B cell (primary cell): ENCODE results near the gene SLITRK1. TPM values are rescaled to one million over a fixed set of nuclear protein-coding genes. Genes with fewer than 3 reads are reported as not detected.

Experiments used
- ATAC-seq: fragments of 200-7000 bp; cut with Tn5 transposase; one replicate; pipeline ENCODE4 v1.10.0; 2021; ENCODE audit warnings: low read depth, mild to moderate bottlenecking, moderate number of reproducible peaks, moderate library complexity
- CTCF ChIA-PET: fragments of 350-600 bp; sonication (Branson Sonifier 250); formaldehyde crosslinking; loops from one replicate; lab custom pipeline; 2021; ENCODE audit warnings: antibody characterized with exemption, inconsistent platforms; lab: Charles Lee
- POLR2A ChIA-PET: fragments of 350-600 bp; sonication (Branson Sonifier 250); formaldehyde crosslinking; loops from one replicate; lab custom pipeline; 2021; ENCODE audit warnings: antibody characterized with exemption; lab: Charles Lee
- DNase-seq: peaks from one replicate; pipeline ENCODE4 v3.0.0; 2013
- H2AFZ ChIP-seq: 2 replicates; pipeline ENCODE4 v1.6.1; 2012; ENCODE audit warnings: mild to moderate bottlenecking, low read depth, low read length; ENCODE audit not compliant: insufficient read depth, poor library complexity, severe bottlenecking
- H3K27ac ChIP-seq, 2 donors: 1 replicate in 1 of 2; 2 replicates in 1 of 2; pipeline ENCODE4 v1.5.1; 2012 to 2013; ENCODE audit warnings: low read length in 2 of 2, mild to moderate bottlenecking in 2 of 2, moderate library complexity in 1 of 2
- H3K27me3 ChIP-seq, 4 experiments: fragments of 200-600 bp in 1 of 4; sonication (generic) in 1 of 4; replicated peaks in 1 of 4; 1 replicate in 2 of 4; 2 replicates in 2 of 4; pipeline versions ENCODE4 v1.6.1 to v1.7.0; 2013 to 2016; ENCODE audit warnings: low read length in 3 of 4, mild to moderate bottlenecking in 2 of 4, mixed read lengths in 1 of 4, moderate library complexity in 1 of 4; ENCODE audit not compliant: insufficient read depth in 4 of 4, control insufficient read depth in 3 of 4; ENCODE audit errors: control extremely low read depth in 1 of 4
- H3K36me3 ChIP-seq, 2 experiments: replicated peaks in 1 of 2; 1 replicate in 1 of 2; 2 replicates in 1 of 2; pipeline versions ENCODE4 v1.6.1 to v1.7.1; 2013; ENCODE audit warnings: low read length in 1 of 2; ENCODE audit not compliant: insufficient read depth in 2 of 2, control insufficient read depth in 1 of 2; ENCODE audit errors: control extremely low read depth in 1 of 2, extremely low read depth in 1 of 2
- H3K4me1 ChIP-seq, 2 donors: fragments of 200-600 bp in 1 of 2; sonication (generic) in 1 of 2; 1 replicate in 1 of 2; 2 replicates in 1 of 2; pipeline versions ENCODE4 v1.5.1 to v1.6.1; 2013 to 2017; ENCODE audit warnings: low read length in 2 of 2; ENCODE audit not compliant: control insufficient read depth in 2 of 2, insufficient read depth in 2 of 2
- H3K4me2 ChIP-seq: replicated peaks from 2 replicates; pipeline ENCODE3; 2012; ENCODE audit warnings: mild to moderate bottlenecking, low read depth, low read length; ENCODE audit not compliant: poor library complexity, severe bottlenecking
- H3K4me3 ChIP-seq, 5 experiments: fragments of 200-600 bp in 1 of 5; sonication (generic) in 1 of 5; 1 replicate in 3 of 5; 2 replicates in 2 of 5; pipeline versions ENCODE4 v1.5.1 to v1.7.0; 2011 to 2016; ENCODE audit warnings: low read length in 4 of 5, mild to moderate bottlenecking in 4 of 5, low read depth in 2 of 5, control low read depth in 1 of 5, moderate library complexity in 1 of 5; ENCODE audit not compliant: insufficient read depth in 1 of 5; ENCODE audit errors: control extremely low read depth in 1 of 5, extremely low read depth in 1 of 5
- H3K79me2 ChIP-seq: fragments of 200-600 bp; sonication (generic); one replicate; pipeline ENCODE4 v1.6.0; 2016; ENCODE audit warnings: low read length; ENCODE audit not compliant: control insufficient read depth, insufficient read depth
- H3K9ac ChIP-seq: fragments of 200-600 bp; sonication (generic); 2 replicates; pipeline ENCODE4 v1.6.1; 2017; ENCODE audit warnings: mild to moderate bottlenecking, low read length, moderate library complexity
- H3K9me3 ChIP-seq, 3 donors: one replicate each; pipeline versions ENCODE4 v1.6.1 to v1.7.1; 2013; ENCODE audit warnings: low read length in 2 of 3; ENCODE audit not compliant: control insufficient read depth in 2 of 3, insufficient read depth in 1 of 3; ENCODE audit errors: control extremely low read depth in 1 of 3
- H4K20me1 ChIP-seq: 2 replicates; pipeline ENCODE4 v1.6.0; 2012; ENCODE audit warnings: mild to moderate bottlenecking, low read length; ENCODE audit not compliant: insufficient read depth, control insufficient read depth, poor library complexity, severe bottlenecking
- H3K27ac Mint-ChIP-seq: one replicate; pipeline ENCODE4 v1.8.0; 2021; ENCODE audit warnings: mixed read lengths
- H3K27me3 Mint-ChIP-seq: one replicate; pipeline ENCODE4 v1.8.0; 2021; ENCODE audit warnings: mixed read lengths
- H3K4me1 Mint-ChIP-seq: one replicate; pipeline ENCODE4 v1.8.0; 2021; ENCODE audit warnings: mixed read lengths
- H3K4me3 Mint-ChIP-seq: one replicate; pipeline ENCODE4 v1.8.0; 2021; ENCODE audit warnings: mixed read lengths
- H3K9me3 Mint-ChIP-seq: one replicate; pipeline ENCODE4 v1.8.0; 2022; ENCODE audit warnings: mixed read lengths; ENCODE audit not compliant: insufficient read depth
- EZH2 ChIP-seq: IDR thresholded peaks from 2 replicates; pipeline ENCODE4 v1.6.1; 2012; ENCODE audit warnings: borderline replicate concordance, low read depth, mild to moderate bottlenecking, moderate library complexity, low read length; ENCODE audit not compliant: insufficient read depth, poor library complexity, severe bottlenecking
- WGBS: methylation state at CpG from one replicate; pipeline ENCODE4 v1.1.5; 2013; ENCODE audit warnings: missing lambda C conversion rate; ENCODE audit not compliant: insufficient coverage; 5-methylcytosine and 5-hydroxymethylcytosine counted together
- intact Hi-C: fragments of 100-400 bp; cut with micrococcal nuclease; formaldehyde crosslinking; loops from one replicate; pipeline ENCODE4 v1.10.0; 2022
- polyA plus RNA-seq: library from polyadenylated mRNA; depleted of rRNA; stranded (reverse); fragments of >200 nt; gene quantifications from 2 replicates; pipeline ENCODE4 v1.2.3, GENCODE V29; 2012
- total RNA-seq, 2 donors: library from RNA; stranded (reverse); fragments of 120-200 nt in 1 of 2; gene quantifications; 1 replicate in 1 of 2; 2 replicates in 1 of 2; pipeline versions ENCODE4 v1.2.3 to v1.2.4, GENCODE V29; 2013 to 2022
- TF ChIP-seq, protein P1 (sequence below): fragments of 200-600 bp; IDR thresholded peaks from one replicate; pipeline ENCODE4 v1.8.0; 2022; ENCODE audit warnings: antibody characterized with exemption, mild to moderate bottlenecking

Gene SLITRK1
- total and polyA plus RNA-seq, 2 donors (not counting 1 experiment from before 2014, with no cell fraction given), result not detected

DNA sequence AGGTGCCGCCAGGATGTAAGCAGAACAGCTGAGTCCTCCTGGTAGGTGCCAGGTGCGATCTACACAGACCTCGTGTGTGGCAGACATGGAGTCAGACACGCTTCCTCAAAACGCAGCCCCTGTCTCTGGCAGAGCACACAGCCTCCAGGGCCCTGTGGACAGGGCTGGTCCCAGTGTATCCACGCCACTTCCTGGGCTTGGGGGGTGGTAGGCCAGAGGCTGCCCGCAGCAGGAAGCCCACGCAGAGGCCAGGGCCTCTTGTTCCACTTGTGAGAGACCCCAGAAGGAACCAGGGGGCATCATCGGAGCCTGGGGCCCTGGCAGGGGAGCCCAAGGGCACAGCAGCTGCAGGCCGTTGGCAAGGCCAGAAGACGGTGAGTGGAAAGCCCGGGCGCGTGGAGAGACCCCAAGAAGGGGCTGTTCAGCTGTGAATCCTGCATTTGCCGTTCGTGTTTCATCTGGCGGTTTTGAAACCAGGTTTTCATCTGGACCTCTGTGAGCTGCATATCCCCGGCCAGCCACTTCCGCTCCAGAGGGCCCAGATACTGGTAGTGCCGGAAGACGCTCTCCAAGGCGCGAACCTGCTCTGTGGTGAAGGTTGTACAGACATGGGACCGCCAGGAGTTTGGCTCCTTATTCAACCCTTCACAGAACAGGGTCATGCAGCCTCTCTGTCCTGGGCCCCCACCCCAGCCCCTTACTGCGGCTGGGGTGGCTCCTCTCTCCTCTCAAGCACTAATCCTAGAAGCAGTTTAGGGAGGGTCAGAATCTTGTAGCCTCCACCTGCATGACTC, 25.1 kb upstream of the SLITRK1 start:
- ChIA-PET CTCF (no interaction called here), POLR2A (no interaction called here)
- WGBS, result 95% methylated on average over 20 of the region's 25 CpGs
- Histone ChIP-seq H3K4me2 (no peak overlapping the region), H3K9ac (no peak overlapping the region), H3K79me2 (no peaks in the 10 kb centered on the region), H3K27me3 (no peaks in the 10 kb centered on the region), H3K36me3 (no peaks in the 10 kb centered on the region), H3K9me3 (peaks cover 0 to 19% (median 0%) of the 10 kb centered on the region in 3 donors), H3K27ac (no peak overlapping the region), H4K20me1 (no peaks in the 10 kb centered on the region), H2AFZ (no peak overlapping the region), H3K4me1 (no peaks in the 10 kb centered on the region), H3K4me3 (no peak overlapping the region)
- ATAC-seq, result no peak
- intact Hi-C loops, result no loop called here
- H3K4me3 Mint-ChIP-seq, result no peak overlapping the region
- H3K9me3 Mint-ChIP-seq, result peaks cover 7% of the 10 kb centered on the region
- TF ChIP-seq, protein P1, sequence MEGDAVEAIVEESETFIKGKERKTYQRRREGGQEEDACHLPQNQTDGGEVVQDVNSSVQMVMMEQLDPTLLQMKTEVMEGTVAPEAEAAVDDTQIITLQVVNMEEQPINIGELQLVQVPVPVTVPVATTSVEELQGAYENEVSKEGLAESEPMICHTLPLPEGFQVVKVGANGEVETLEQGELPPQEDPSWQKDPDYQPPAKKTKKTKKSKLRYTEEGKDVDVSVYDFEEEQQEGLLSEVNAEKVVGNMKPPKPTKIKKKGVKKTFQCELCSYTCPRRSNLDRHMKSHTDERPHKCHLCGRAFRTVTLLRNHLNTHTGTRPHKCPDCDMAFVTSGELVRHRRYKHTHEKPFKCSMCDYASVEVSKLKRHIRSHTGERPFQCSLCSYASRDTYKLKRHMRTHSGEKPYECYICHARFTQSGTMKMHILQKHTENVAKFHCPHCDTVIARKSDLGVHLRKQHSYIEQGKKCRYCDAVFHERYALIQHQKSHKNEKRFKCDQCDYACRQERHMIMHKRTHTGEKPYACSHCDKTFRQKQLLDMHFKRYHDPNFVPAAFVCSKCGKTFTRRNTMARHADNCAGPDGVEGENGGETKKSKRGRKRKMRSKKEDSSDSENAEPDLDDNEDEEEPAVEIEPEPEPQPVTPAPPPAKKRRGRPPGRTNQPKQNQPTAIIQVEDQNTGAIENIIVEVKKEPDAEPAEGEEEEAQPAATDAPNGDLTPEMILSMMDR, result no peak
- no peak for TF ChIP-seq EZH2
- no peak for DNase-seq
- no peaks in the 10 kb centered on the region for H3K4me1 Mint-ChIP-seq
- no peaks in the 10 kb centered on the region for H3K27me3 Mint-ChIP-seq
- H3K27ac Mint-ChIP-seq, result no peak overlapping the region

DNA sequence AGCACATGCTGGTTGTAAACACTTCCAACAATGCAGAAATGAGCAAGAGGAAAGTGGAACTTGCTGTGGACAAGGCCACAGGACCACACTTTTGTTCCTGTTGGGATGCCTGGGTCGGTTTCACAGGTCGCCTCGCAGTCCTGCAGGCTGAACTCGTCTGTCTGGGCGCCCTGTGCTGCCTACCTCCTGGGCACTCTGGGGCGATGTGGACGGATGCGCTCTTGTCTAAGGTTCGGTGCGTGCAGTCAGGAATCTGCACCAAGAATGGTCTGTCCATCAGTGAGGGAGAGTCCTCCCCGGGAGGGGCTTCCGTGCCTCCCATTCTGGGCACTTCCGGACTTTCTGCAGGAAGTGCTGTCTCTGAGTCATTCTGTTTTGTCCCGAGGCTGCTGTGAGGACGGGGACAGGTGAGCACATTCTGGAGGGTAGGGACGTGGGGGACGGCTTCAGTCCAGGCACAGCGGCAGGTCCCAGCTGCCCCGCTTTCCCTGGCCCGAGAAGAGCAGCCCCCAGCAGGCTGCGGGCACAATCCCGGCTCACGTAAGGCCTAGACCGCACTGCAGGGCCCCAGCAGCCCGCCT, 24.1 kb upstream of the SLITRK1 start:
- Mint-ChIP-seq H3K9me3 (peaks cover 7% of the 10 kb centered on the region), H3K4me3 (no peak overlapping the region), H3K4me1 (no peaks in the 10 kb centered on the region), H3K27me3 (no peaks in the 10 kb centered on the region), H3K27ac (no peak overlapping the region)
- Histone ChIP-seq H3K27me3 (no peaks in the 10 kb centered on the region), H3K9me3 (peaks cover 0 to 19% (median 0%) of the 10 kb centered on the region in 3 donors), H3K4me2 (no peak overlapping the region), H3K4me3 (no peak overlapping the region), H3K79me2 (no peaks in the 10 kb centered on the region), H4K20me1 (no peaks in the 10 kb centered on the region), H2AFZ (no peak overlapping the region), H3K9ac (no peak overlapping the region), H3K27ac (no peak overlapping the region), H3K36me3 (no peaks in the 10 kb centered on the region), H3K4me1 (no peaks in the 10 kb centered on the region)
- CTCF ChIA-PET, result no interaction called here
- 94% methylated on average over 25 of the region's 25 CpGs for WGBS
- TF ChIP-seq EZH2, result no peak
- TF ChIP-seq, protein P1, result no peak
- POLR2A ChIA-PET, result no interaction called here
- ATAC-seq (no peak), DNase-seq (no peak)
- intact Hi-C loops, result no loop called here
